Measurements from ENCODE around the gene CIROP. TPM values are rescaled to one million over a fixed set of nuclear protein-coding genes. Genes with fewer than 3 reads are reported as not detected.

Gene CIROP
- total RNA-seq, 1 donor from 2014 or later, result not detected

Other genes with a start within 250 kb of the CIROP start
- gene LRP10, start 233.2 kb downstream of the CIROP start, total RNA-seq, result 3.4 TPM
- gene REM2, start 221.8 kb downstream of the CIROP start, total RNA-seq, result 1.7 TPM
- 78.6 TPM for gene RBM23, start 185.8 kb downstream of the CIROP start, total RNA-seq
- gene PRMT5, start 175.6 kb downstream of the CIROP start, total RNA-seq, result 39.8 TPM
- gene HAUS4, start 147.9 kb downstream of the CIROP start, total RNA-seq, result 20.9 TPM
- 8.1 TPM for gene AJUBA, start 122.4 kb downstream of the CIROP start, total RNA-seq
- 5.5 TPM for gene C14orf93, start 94.8 kb downstream of the CIROP start, total RNA-seq
- 149 TPM for gene PSMB5, start 70.1 kb downstream of the CIROP start, total RNA-seq
- not detected for gene PSMB11, start 62.8 kb downstream of the CIROP start, total RNA-seq
- gene CDH24, start 47.5 kb downstream of the CIROP start, total RNA-seq, result 10.3 TPM
- gene ACIN1, start 9.9 kb downstream of the CIROP start, total RNA-seq, result 67.8 TPM
- gene C14orf119, start 9.5 kb downstream of the CIROP start, total RNA-seq, result 17.9 TPM
- 0.31 TPM for gene CEBPE, start 14.3 kb upstream of the CIROP start, total RNA-seq
- gene SLC7A8, start 78.7 kb upstream of the CIROP start, total RNA-seq, result 3.4 TPM
- gene RNF212B, start 132.9 kb upstream of the CIROP start, total RNA-seq, result not detected
- gene HOMEZ, start 181.1 kb upstream of the CIROP start, total RNA-seq, result 2.5 TPM
- gene PPP1R3E, start 197.9 kb upstream of the CIROP start, total RNA-seq, result 5.8 TPM
- 17.8 TPM for gene BCL2L2, start 201.8 kb upstream of the CIROP start, total RNA-seq
- gene PABPN1, start 216.5 kb upstream of the CIROP start, total RNA-seq, result 59.6 TPM
- gene SLC22A17, start 247.9 kb upstream of the CIROP start, total RNA-seq, result 158 TPM